DMS153 (cell line): ENCODE data around the gene HIP1R.
A peak's percentile ranks its signal among the peaks of the same experiment; 100 is the strongest.

Experiments
- DNase-seq: peaks from one replicate; lab custom pipeline; 2025; lab: John Stamatoyannopoulos, UW

HIP1R gene

DNA sequence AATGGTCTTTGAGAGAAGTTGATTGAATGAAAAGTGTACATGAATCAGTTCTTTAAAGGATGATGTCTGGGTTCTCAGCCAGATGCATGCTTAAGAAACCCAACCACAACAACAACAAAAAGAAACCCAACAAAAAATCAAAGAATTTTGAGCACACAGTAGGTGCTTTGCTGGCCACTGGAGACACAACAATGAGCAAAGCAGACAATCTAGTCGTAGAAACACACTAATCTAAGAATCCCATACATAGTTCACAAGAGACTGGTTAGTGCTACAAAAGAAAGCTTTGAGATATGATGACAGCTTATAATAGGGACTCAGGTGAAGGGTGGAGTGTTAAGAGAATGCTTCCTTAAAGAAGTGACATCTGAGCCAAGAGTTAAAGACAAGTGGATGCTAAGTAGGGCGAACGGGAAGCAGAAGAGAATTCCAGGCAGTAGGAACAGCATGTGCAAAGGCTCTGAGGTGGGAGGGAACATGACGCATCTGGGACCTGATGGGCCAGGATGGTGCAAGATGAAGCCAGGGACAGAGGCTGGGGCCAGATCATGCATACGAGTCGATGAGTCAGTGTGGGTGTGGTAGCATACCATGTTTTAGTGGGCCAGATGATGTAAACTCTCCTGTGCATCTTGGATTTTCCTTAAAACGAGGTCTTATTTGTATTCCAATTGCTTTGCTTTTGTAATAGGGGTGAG lies 4.6 kb upstream of the HIP1R start:
- DNase-seq = no peak

DNA sequence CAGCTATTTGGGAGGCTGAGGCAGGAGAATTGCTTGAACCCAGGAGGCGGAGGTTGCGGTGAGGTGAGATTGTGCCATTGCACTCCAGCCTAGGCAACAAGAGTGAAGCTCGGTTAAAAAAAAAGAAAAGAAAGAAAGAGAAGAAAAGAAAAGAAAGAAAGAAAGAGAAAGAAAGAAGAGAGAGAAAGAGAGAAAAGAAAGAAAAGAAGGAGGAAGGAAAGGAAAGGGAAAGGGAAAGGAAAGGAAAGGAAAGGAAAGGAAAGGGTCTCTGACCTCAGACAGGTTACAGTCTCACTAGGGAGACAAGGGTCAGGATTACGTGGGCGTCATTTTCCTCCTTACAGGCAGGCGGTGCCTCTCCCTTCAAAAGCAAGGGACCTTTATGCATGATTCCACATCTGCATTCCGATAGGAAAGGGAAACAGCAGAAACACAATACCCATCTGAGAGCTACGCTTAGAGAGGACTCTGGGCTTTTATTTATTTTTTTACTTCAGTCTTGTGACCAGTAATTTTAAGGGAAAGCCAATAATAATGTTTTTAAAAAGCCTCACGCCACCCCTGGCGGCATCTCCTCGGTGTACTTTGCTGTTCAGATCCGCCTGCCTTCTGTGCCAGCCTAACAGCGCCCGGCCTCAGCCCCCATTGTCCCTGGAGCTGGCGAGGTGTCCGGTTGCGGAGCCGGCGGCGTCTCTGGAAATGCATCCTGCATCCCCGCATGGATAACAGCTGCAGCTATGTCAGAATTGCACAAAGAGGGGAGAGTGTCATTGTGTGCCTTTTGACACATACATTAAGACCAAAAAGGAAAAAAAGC lies 945 bp upstream of the HIP1R start:
- DNase-seq = peak; percentile 72

DNA sequence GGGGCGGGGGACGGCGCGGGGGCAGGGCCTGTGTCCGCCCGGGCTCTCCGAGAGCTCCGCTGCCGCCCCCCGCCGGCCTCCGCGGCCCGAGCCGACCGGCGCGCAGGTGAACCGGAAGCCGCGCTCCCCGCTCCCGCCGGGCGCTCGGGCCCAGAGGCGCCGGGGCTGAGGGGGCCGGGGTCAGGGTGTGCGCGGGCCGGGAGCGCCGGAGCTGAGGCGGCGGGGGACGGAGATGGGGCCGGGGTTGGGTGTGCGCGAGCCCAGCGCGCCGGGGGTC lies 431 bp downstream of the HIP1R start:
- DNase-seq = no peak

DNA sequence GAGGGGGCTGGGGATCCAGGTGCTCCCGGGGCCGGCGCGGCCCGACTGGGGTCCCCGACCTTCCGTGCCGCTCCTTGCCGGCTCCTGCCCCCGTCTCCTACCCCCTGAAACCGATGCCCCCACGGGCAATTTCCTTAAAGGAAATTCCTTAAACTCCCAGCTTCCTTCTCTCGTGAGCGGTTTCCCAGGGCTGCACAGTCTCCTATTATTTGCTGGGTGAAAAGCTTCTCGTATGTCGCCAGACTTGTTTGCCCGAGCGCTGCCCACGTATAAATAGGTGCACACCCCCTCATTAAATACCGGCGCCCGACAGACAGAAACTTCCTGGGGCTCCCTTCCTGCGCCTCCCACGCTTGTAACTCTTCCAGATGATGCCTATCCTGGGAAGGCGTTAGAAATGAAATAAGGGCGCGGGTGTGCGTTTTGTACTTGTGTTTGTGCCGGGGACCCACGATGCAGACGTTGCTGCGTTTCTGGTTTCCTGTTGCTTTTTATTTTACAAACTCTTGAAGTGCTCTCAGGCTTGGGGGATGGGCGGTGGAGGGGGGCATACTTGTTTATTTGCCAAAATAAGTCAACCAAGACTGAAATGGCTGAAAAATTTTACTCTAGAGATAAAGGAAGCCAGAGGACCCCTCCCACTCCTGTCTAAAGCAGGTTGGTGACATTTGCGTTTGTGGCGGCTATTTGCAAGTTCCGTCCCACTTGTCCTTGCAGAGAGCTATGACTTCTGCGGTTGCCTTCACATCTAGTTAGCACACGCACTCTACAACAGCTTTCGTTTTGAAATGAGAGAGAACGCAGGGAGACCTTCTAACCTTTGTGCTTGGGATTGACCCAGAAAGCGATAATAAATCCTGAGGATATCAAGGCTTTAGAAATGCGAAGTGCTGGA lies 1.0 kb downstream of the HIP1R start:
- DNase-seq = peak; percentile 40

DNA sequence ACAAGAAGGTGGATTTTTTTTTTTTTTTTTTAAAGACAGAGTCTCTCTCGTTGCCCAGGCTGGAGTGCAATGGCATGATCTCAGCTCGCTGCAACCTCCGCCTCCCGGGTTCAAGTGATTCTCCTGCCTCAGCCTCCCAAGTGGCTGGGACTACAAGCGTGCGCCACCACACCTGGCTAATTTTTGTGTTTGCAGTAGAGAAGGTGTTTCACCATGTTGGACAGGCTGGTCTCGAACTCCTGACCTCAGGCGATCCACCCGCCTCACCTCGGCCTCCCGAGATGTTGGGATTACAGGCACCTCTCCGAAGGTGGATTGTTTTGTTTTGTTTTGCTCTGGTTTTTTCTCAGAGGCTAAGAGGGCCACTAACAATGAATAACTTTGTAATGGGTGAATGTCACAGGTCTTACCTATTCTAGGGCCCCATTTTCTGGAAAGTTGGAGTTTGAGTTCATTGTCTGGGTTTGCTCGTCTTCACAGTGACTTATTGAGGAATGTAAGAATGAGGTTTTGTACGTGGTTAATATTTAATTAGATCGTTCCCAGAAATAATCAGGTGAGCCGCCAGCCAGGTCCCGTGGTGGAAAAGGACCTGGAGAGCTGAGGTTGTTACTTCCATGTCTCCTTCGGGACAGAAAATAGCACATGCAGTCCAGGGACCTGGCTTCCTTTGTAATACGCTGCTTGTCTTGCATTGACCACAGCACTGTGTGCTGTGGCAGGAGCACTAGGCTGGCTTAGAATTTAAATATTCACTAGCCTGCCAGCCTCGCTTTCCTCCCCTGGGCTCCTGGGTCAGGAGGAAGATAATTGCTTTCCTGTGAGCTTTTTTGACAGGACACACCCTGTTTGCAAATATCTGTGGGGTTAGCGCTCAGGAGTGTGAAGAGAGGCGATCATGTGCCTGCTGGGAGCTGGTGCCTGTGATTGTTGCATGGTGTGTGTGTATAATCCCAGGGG lies 2.3 kb downstream of the HIP1R start:
- DNase-seq = peak; percentile 91

DNA sequence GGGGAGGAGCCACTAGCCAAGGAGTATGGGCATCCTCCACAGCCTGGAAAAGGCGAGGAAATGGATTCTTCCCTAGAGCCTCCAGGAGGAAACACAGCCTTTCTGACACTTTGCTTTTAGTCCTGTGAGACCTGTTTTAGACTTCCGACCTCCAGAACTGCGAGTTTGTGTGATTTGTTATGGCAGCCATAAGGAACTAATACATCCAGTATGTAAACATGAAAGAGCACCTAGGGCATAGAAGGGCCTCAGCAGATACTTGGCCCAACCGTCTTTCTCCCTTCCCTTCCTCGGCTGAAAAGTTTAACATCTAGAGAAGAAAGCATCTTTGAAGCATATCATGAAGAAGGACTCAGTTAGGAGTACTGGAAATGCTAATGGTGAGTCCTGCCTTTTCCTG lies 3.6 kb downstream of the HIP1R start:
- DNase-seq = no peak

DNA sequence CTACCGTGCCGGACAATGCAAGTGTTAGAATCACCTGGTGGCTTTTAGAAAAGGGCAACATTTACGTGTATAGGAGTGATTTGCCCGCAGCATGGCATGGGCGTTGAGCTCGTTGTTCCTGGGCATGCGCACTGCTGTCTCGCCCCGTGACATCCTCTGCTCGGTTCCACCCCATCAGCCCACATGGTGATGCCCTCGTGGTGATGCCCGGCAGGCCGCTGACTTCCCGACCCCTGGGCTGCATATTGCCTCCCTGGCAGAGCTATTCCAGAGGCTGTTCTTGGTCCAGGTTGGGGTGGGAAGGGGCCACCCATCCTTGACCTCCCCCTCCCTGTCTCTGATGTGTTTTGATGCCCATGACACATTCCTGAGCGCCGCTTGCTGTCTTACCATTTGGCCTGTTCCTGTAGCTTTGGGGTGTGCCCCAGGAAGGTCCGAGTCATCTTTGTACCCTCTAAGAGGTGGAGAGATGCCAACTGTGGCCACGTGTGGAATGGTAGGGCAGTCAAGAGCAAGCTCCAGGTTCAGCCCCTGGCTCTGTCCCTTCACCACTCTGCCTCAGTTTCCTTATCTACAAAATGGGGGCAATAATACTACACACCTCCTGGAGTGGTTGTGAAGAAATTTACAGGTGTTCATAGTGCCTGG lies 4.8 kb downstream of the HIP1R start:
- no peak for DNase-seq

DNA sequence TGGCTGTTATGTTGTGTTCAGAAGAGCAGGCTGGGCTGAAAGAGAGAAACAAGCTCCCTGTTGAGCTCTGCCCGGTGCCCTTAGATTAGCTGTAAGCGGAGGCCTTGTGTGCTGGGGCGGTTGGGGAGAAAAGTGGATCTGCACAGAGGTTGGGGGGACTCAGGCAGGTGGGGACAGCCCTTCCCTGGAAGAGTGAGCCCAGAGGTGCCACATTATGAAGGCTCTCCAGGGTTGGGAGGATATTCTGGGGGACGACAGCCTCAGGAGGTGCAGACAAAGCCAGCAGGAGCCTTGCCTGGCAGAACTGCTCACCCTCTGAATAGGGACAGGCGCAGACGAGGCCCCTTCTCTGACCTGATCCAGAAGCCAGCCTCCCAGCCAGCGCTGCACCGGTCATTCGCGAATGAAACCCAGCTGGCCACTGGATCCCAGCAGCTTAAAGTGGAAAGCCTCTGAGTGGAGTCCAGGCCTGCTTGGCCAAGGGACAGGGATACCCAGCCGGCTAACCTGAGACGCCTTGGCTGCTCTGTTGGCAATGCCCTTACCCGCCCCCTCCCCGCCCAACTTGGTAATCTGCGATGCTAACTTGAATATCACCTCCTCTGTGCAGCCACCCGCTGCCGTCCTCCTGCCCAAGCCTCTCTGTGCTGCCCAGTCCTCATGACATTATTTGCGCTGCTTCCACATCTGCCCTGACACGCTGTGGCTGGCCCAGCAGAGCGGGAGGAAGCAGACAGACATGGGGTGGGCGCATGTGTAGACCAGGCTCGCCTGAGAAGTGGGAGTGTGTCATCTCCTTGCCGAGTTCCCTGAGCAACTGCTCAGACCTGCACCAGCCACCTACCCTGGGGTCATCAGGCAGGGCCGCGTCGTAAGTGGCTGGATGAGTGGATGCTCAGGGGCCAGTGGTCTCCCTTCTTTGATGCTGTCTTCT lies 5.6 kb downstream of the HIP1R start:
- DNase-seq = no peak

DNA sequence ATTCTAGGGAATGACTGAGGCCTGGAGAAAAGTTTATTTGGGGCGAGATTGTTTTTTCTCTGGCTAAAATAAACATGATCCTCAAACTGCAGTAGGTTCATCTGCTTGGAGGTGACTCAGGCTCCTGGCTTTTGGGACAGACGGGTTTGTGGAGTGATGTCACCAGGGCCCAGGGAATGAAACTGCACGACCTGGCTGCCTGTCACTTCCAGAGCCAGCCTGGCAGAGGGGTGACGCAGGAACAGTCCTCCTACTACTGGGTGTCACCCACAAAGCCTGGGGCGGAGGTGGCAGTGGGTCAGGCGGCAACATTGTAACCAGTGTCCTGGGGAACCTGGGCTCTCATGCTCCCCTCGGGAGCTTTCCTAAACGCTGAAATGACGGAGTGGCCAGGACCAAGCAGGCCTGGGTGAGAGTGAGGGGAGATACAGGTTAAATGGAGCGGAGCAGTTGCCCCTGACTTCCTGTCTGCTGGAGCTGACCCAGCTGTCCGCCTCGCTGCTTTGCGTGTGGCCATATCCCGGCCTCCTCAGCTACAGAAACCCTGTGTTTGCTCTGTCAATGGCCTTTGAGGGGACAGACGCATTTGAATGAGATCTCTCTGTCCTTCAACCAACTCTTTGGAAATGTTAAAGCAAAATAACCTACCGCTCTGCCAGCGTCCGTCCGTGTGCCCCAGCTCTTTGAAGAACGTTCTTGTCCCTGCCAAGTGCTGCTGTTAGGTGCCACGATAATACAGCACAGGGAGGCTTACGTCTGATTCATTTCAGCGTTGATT lies 6.5 kb downstream of the HIP1R start:
- no peak for DNase-seq

DNA sequence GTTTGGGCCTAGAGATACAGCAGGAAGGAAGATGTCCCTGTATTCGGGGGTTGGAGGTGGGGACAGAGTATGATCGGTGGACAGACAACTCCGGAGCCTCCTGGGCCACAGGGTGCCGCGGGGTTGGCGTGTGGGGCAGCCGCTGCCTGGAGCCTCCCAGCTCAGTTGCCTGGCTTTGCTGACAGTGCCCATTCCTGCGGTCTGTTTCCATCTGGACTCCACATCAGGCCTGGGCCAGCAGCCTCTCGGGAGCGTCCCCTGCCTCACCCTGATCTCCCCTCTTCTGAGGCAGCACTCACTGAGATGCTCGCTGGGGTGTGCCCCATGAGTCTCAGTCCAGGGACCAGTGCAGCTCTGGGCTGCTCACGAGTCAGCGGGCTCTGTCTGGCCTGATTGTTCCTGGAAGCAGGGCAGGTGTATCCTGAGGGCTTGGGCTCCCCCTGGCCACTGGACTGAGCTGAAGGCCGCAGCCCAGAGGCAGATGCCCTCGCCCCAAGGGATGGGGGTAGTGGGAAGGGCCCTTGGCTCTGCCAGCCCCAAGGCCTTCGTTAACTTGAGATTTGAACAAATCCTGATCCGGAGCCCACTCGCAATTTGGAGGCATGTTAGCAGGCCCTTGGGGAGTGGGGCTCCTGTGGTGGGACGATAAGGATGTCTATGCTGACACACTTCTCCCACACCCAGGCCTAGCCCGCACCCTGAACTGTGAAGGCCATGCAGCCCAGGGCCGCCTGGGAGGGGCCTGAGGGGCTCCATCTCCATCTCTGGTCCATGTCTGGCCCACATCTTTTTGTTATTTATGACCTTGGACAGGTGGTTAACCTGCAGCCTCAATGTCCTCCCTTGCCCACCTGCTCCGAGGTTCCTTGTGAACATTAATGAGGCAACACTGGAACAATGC lies 7.5 kb downstream of the HIP1R start:
- DNase-seq = no peak

DNA sequence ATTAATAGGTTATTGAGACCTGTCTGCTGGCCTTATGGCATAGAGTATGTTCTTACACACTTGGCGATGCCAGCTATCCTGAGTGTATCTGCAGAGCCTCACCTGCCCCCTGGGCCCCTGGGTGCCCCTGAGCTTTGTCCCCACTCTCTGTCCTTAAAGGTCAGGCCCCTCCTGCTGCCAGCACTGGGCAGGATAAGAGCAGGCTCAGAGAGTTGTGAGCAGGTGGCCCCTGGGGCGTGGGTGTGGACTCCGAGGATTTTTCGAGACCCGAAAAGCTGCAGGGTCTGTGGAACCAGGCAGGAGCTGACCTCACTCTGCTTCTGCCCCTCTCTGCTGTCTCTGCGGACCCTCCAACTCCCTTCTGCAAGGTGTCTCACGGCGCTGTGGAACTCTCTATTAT lies 8.2 kb downstream of the HIP1R start:
- no peak for DNase-seq

DNA sequence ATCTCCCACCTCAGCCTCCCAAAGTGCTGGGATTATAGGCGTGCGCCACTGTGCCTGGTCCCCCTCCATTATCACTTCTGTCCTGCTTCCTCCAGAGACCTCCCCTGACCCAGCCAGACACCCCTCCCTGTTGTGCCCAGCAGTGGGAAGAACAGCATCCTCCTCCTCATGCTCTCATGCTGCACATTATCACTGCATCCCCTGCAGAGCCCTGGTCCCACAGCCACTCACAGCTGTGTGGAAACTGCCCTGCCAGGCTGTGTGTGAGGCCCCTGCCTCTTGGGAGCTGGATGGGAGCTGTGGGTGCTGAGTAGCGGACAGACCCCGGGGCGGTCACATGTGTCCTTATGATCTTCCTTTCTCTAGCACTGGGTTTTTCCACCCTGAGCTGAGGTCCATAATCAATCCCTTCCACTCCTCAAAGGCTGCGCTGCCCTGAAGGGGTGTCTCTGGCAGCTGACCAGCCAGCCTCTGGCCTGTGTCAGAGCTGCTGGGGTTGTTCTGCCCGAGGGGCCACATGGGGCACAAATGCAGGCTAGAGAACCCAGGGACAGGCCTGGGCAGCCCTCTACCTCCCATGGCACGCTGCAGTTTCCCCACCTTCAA lies 9.2 kb downstream of the HIP1R start:
- DNase-seq = no peak

DNA sequence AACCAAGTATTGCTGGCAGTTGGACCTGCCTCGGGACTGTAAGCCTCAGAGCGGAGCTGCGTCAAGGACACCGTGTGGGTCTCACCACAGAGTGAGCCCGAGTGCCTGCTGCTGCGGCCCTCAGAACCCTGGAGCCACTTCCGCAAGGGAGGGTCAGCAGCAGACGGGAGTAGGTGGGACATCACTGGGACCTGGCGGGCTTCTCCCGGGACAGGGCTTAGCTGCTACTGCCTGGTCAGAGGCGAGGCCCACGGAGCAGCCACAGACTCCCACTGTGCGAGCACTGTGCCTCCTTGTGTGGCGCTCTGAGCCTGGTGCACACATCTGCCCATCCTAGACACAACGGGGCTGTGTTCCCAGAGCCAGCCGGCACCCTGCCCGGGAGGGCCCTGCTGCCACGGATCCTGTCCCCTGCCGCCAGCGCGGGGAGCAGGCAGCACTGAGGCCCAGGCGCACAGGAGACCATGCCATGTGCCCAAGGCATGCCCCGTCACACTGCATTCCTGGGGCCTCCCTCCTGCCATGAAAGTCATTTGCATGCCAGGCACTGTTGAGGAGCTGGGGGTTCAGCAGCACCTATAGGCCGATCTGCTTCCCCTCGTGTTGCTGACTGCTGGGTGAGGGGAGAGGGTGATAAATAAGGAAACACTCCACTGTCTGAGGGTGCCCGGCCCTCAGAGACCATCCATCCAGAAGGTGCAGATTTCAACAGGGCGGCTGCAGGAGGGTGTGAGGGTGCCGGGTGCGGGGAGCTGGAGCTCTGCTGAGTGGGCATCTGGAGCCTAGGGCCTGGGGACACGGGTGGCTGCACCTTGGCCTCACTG lies 10.0 kb downstream of the HIP1R start:
- DNase-seq = no peak

DNA sequence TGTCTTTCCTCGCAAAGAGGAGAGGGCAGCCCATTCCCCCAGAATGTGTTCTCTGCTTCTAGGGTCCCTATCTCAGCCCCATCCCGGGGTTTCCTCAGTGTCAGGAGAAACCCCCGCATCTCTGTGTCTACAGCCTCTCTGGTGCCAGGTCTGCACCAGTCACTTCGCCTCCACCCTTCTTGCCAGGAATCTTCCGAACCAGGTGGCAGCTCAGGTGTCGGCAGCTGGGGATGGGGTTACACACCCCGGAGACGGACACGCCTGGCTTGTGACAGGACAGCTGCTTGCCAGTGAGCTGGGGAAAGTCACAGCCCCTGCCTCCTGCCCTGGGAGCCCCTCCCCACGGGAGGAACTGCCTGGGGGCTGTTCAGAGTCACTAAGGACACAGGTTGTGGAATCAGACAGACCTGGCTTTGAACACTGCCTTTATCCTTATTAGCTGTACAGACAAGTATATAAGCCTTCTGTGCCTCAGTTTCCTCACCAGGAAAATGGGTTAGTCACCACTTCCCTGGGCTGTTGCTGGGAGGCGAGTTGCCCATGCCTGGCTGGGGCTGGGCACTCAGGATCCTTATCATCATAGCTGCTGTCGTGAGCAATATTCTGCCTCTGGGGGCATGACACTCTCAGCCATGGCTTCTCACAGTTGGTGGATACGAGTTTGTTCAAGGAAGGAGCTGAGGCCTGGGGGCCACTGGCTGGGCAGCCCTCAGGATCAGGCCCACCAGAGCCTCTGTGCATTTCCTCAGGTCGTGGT lies 10.8 kb downstream of the HIP1R start:
- DNase-seq = no peak

DNA sequence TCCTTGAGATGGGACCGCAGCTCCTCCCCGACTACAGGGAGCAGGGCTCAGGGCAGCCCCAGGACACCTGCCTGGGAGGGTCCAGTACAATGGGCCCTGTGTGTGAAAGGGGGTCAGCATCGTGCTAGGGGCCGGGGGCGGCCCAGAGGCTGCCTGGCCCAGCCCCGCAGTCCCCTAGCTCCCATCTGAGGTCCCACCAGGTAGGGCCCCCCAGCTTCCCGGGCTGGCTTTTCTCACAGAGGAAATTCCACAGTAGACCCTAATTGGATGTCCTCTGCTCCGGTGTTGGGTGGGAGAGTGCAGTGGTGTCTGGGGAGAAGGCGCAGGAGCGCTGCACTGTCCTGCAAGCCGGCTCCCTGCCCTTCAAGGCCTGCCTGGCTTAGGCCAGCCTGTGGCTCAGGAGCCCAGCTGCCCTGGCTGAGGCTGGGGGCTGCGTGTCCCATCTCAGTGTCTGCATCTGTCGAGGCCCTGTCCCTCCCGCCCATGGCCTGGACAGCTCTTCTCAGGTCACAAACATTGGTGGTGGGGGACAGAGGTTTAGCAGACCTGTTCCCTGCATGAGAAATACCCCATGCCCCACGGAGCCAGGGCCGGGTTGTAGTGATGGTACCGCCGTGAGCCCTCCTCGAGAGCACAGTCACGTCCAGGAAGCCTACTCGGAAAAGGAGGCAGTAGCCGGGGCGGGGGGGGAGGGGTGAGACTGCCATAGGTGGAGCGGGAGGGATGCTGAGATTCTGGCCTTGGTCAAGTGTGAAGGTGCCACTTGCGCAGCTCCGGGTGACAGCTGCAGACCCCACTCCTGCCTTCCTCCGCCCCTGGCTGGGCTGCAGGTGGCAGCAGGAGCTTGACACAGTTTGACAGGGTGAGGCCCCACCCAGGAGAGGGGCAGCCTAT lies 11.6 kb downstream of the HIP1R start:
- no peak for DNase-seq
